Cardiac fibroblast (primary cell): ENCODE measurements around the gene INO80E.
"Not testable (repeated sequence)": the region's sequence is repeated elsewhere in the genome, so short reads cannot be mapped to it uniquely, and the experiment has no call there.

Experiments used
- DNase-seq, 2 donors: peaks; one replicate each; pipeline versions ENCODE4 v3.0.0 to v3.0.0-alpha.2; 2010; ENCODE audit warnings: low read depth in 2 of 2
- H3K4me3 ChIP-seq, 2 donors: replicated peaks in 1 of 2; 1 replicate in 1 of 2; 2 replicates in 1 of 2; pipeline ENCODE4 v1.5.1; 2011; ENCODE audit warnings: low read depth in 2 of 2, low read length in 2 of 2, mild to moderate bottlenecking in 2 of 2, moderate library complexity in 1 of 2
- CTCF ChIP-seq: IDR thresholded peaks from one replicate; pipeline ENCODE4 v1.5.1; 2011; ENCODE audit warnings: low read depth, mild to moderate bottlenecking, low read length, inconsistent platforms

INO80E gene

DNA sequence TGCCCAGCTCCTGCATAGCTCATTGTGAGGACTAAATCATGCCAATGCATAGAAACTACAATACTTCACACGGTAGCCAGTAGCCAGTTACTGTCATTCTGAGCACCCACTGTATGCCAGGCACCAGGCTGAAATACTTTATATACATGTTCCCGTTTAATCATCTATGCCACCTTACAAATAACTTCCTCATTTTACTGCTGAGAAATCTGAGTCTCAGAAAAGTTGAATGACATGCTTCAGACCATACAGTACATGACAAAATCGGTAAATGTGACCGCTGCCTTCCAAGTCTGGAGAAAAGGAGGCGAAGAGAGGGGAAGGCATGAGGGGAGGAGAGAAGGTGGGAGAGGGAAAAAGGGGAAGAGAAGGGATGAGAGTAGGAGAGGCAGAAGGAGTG lies 44.2 kb downstream of the INO80E start:
- H3K4me3 ChIP-seq, result no peak overlapping the region
- TF ChIP-seq CTCF, result no peak
- no peak for DNase-seq

DNA sequence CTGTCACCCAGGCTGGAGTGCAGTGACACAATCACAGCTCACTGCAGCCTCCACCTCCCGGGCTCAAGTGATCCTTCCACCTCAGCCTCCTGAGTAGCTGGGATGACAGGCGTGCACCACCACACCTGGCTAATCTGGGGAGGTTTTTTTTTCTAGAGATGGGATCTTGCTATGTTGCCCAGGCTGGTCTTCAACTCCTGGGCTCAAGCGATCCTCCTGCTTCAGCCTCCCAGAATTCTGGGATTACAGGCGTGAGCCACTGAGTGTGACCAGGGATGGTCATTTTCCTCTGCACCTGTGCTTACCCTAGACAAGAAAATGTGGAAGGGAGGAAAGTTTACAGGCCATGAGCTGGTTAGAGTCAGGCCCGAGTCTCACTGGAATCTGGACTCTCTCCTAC lies 44.6 kb downstream of the INO80E start:
- H3K4me3 ChIP-seq, DNase-seq: not testable (repeated sequence)

DNA sequence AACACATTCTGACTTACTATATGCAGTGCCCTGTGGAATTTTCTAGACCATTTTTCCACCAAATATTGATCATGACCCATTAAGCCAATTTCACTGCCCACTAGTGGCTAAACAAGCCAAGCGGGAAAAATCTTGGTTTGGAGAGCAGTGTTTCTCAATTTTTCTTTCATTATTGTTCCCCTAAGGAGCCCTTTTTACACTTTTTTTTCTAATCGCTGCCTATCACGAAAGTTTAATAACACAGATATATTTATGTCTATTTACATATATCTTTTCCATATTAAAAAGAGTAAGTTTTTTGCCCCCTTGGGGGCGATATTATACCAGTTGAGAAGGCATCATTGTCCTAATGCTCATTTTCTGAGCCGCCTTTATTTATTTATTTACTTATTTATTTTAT lies 45.8 kb downstream of the INO80E start:
- peak; percentile 30 for TF ChIP-seq CTCF
- H3K4me3 ChIP-seq, result no peak overlapping the region
- DNase-seq, result peak; percentile 69 to 70

- no peak for DNase-seq
- no peak overlapping the region for H3K4me3 ChIP-seq
- TF ChIP-seq CTCF, result no peak
Measured at GRCh38 chr16:30046178-30046577, 50.1 kb downstream of the INO80E start.

DNA sequence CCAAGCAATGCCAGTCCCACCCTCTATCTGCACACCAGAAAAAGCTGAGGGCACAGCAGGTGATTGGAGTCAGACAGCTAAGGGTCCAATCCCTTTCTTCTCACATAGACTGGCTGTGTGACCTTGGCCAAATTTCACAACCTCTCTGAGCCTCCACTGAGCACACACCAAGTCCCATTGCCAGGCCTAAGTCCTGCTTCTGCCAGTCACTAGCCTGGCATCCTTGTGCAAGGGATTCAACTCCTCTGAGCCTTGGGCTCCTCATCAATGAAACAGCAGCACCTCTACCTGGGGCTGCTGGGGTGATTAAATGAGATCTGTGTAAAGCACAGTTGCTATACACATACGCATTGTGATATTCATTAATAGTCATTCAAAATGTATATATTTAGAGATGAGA lies 50.5 kb downstream of the INO80E start:
- DNase-seq, result no peak
- TF ChIP-seq CTCF, result no peak
- H3K4me3 ChIP-seq, result no peak overlapping the region

GRCh38 chr16:30049871-30050270 lies 53.8 kb downstream of the INO80E start:
- no peak for TF ChIP-seq CTCF
- DNase-seq, result no peak
- H3K4me3 ChIP-seq, result no peak overlapping the region

GRCh38 chr16:30051518-30051917 lies 55.5 kb downstream of the INO80E start:
- H3K4me3 ChIP-seq, result no peak overlapping the region
- DNase-seq, result peak; percentile 63 to 82
- no peak for TF ChIP-seq CTCF
